T-helper 17 cell (primary cell): ENCODE results near the gene CCDC185. TPM values are rescaled to one million over a fixed set of nuclear protein-coding genes. Genes with fewer than 3 reads are reported as not detected.

Source experiments
- ATAC-seq: fragments of 150-1000 bp; cut with Tn5 transposase; 2 replicates; pipeline ENCODE4 v1.10.0; 2021; ENCODE audit warnings: mild to moderate bottlenecking, moderate library complexity
- DNase-seq, 3 donors: peaks; one replicate each; pipeline versions ENCODE4 v3.0.0 to v3.0.0-alpha.2; 2020 to 2021
- H3K9me3 ChIP-seq: one replicate; pipeline ENCODE4 v1.7.0; 2013; ENCODE audit warnings: low read length, mild to moderate bottlenecking; ENCODE audit not compliant: control insufficient read depth, poor library complexity, severe bottlenecking
- H3K27ac Mint-ChIP-seq: one replicate; pipeline ENCODE4 v1.8.0; 2022; ENCODE audit warnings: mild to moderate bottlenecking, moderate library complexity, mixed read lengths
- H3K27me3 Mint-ChIP-seq: one replicate; pipeline ENCODE4 v1.8.0; 2022; ENCODE audit warnings: mixed read lengths
- H3K36me3 Mint-ChIP-seq: one replicate; pipeline ENCODE4 v1.8.0; 2022; ENCODE audit warnings: low read depth, mixed read lengths
- H3K4me1 Mint-ChIP-seq: one replicate; pipeline ENCODE4 v1.8.0; 2022; ENCODE audit warnings: mild to moderate bottlenecking, mixed read lengths
- H3K4me3 Mint-ChIP-seq: one replicate; pipeline ENCODE4 v1.8.0; 2022; ENCODE audit warnings: mild to moderate bottlenecking, moderate library complexity, mixed read lengths
- total RNA-seq, 4 donors: library from RNA in 2 of 4; stranded (reverse) in 2 of 4; gene quantifications; one replicate each; pipeline ENCODE4 v1.2.3 and lab custom pipeline; 2022 to 2026

Gene CCDC185
- total RNA-seq, 2 donors from 2014 or later: not detected

- no peak overlapping the region for H3K27ac Mint-ChIP-seq
- H3K36me3 Mint-ChIP-seq: no peaks in the 10 kb centered on the region
- DNase-seq (no peak), ATAC-seq (no peak)
- no peaks in the 10 kb centered on the region for H3K9me3 ChIP-seq
- peaks cover 10% of the 10 kb centered on the region for H3K4me1 Mint-ChIP-seq
- no peak overlapping the region for H3K4me3 Mint-ChIP-seq
- no peaks in the 10 kb centered on the region for H3K27me3 Mint-ChIP-seq
Observed at GRCh38 chr1:223403184-223403815, 10.1 kb downstream of the CCDC185 start.

- no peak for DNase-seq
- ATAC-seq: peak; percentile 47
- H3K9me3 ChIP-seq: no peaks in the 10 kb centered on the region
- Mint-ChIP-seq H3K36me3 (no peaks in the 10 kb centered on the region), H3K4me3 (no peak overlapping the region), H3K27ac (no peak overlapping the region), H3K27me3 (no peaks in the 10 kb centered on the region), H3K4me1 (peaks cover 10% of the 10 kb centered on the region)
Observed at GRCh38 chr1:223405507-223405906, 12.3 kb downstream of the CCDC185 start.

GRCh38 chr1:223410036-223410435, 16.8 kb downstream of the CCDC185 start:
- peaks cover 10% of the 10 kb centered on the region for H3K27me3 Mint-ChIP-seq
- DNase-seq: no peak

GRCh38 chr1:223411309-223411708, 18.1 kb downstream of the CCDC185 start:
- Mint-ChIP-seq H3K36me3 (no peaks in the 10 kb centered on the region), H3K27me3 (peaks cover 10% of the 10 kb centered on the region), H3K4me3 (no peak overlapping the region), H3K27ac (no peak overlapping the region), H3K4me1 (no peaks in the 10 kb centered on the region)
- no peaks in the 10 kb centered on the region for H3K9me3 ChIP-seq
- DNase-seq (no peak), ATAC-seq (no peak)

More at GRCh38 chr1:223410036-223410435, 16.8 kb downstream of the CCDC185 start:
- H3K4me3 Mint-ChIP-seq: no peak overlapping the region
- no peaks in the 10 kb centered on the region for H3K36me3 Mint-ChIP-seq
- H3K4me1 Mint-ChIP-seq: peaks cover 7% of the 10 kb centered on the region
- H3K9me3 ChIP-seq: no peaks in the 10 kb centered on the region
- no peak for ATAC-seq
- H3K27ac Mint-ChIP-seq: no peak overlapping the region

- Mint-ChIP-seq H3K27ac (no peak overlapping the region), H3K4me3 (no peak overlapping the region), H3K27me3 (peaks cover 10% of the 10 kb centered on the region), H3K4me1 (no peaks in the 10 kb centered on the region), H3K36me3 (no peaks in the 10 kb centered on the region)
- no peaks in the 10 kb centered on the region for H3K9me3 ChIP-seq
- no peak for DNase-seq
- no peak for ATAC-seq
Observed at GRCh38 chr1:223411710-223412109, 18.5 kb downstream of the CCDC185 start.

GRCh38 chr1:223413216-223413615, 20.0 kb downstream of the CCDC185 start:
- H3K9me3 ChIP-seq: no peaks in the 10 kb centered on the region
- Mint-ChIP-seq H3K36me3 (no peaks in the 10 kb centered on the region), H3K4me3 (no peak overlapping the region), H3K27me3 (peaks cover 10% of the 10 kb centered on the region), H3K4me1 (no peaks in the 10 kb centered on the region), H3K27ac (no peak overlapping the region)
- DNase-seq (no peak), ATAC-seq (no peak)

GRCh38 chr1:223417444-223417843, 24.2 kb downstream of the CCDC185 start:
- H3K36me3 Mint-ChIP-seq: no peaks in the 10 kb centered on the region
- no peaks in the 10 kb centered on the region for H3K9me3 ChIP-seq
- H3K4me3 Mint-ChIP-seq: no peak overlapping the region
- H3K4me1 Mint-ChIP-seq: peaks cover 2% of the 10 kb centered on the region
- no peak overlapping the region for H3K27ac Mint-ChIP-seq
- ATAC-seq (no peak), DNase-seq (no peak)
- H3K27me3 Mint-ChIP-seq: peaks cover 5% of the 10 kb centered on the region

GRCh38 chr1:223417903-223418663, 24.9 kb downstream of the CCDC185 start:
- no peaks in the 10 kb centered on the region for H3K9me3 ChIP-seq
- Mint-ChIP-seq H3K27me3 (peaks cover 5% of the 10 kb centered on the region), H3K4me3 (no peak overlapping the region), H3K4me1 (peaks cover 2% of the 10 kb centered on the region), H3K36me3 (no peaks in the 10 kb centered on the region), H3K27ac (no peak overlapping the region)
- DNase-seq: no peak
- ATAC-seq: no peak

GRCh38 chr1:223419115-223419514, 25.9 kb downstream of the CCDC185 start:
- Mint-ChIP-seq H3K4me1 (peaks cover 2% of the 10 kb centered on the region), H3K36me3 (no peaks in the 10 kb centered on the region), H3K27ac (no peak overlapping the region), H3K27me3 (peaks cover 1% of the 10 kb centered on the region), H3K4me3 (no peak overlapping the region)
- DNase-seq (no peak), ATAC-seq (no peak)
- H3K9me3 ChIP-seq: no peaks in the 10 kb centered on the region

GRCh38 chr1:223419561-223419960, 26.3 kb downstream of the CCDC185 start:
- DNase-seq (no peak), ATAC-seq (no peak)
- Mint-ChIP-seq H3K27me3 (no peaks in the 10 kb centered on the region), H3K27ac (no peak overlapping the region), H3K4me1 (peaks cover 2% of the 10 kb centered on the region), H3K4me3 (no peak overlapping the region), H3K36me3 (no peaks in the 10 kb centered on the region)
- H3K9me3 ChIP-seq: no peaks in the 10 kb centered on the region

- no peak for ATAC-seq
- no peaks in the 10 kb centered on the region for H3K27me3 Mint-ChIP-seq
- no peaks in the 10 kb centered on the region for H3K36me3 Mint-ChIP-seq
- H3K27ac Mint-ChIP-seq: no peak overlapping the region
- H3K4me1 Mint-ChIP-seq: peaks cover 2% of the 10 kb centered on the region
- no peaks in the 10 kb centered on the region for H3K9me3 ChIP-seq
- DNase-seq: no peak
- H3K4me3 Mint-ChIP-seq: no peak overlapping the region
Observed at GRCh38 chr1:223421025-223421424, 27.8 kb downstream of the CCDC185 start.

- Mint-ChIP-seq H3K27ac (no peak overlapping the region), H3K4me3 (no peak overlapping the region), H3K27me3 (no peaks in the 10 kb centered on the region), H3K4me1 (peaks cover 4% of the 10 kb centered on the region), H3K36me3 (no peaks in the 10 kb centered on the region)
- DNase-seq (no peak), ATAC-seq (no peak)
- H3K9me3 ChIP-seq: no peaks in the 10 kb centered on the region
Observed at GRCh38 chr1:223421676-223422075, 28.5 kb downstream of the CCDC185 start.

- ATAC-seq: no peak
- peaks cover 12% of the 10 kb centered on the region for H3K4me1 Mint-ChIP-seq
- no peaks in the 10 kb centered on the region for H3K27me3 Mint-ChIP-seq
Observed at GRCh38 chr1:223422911-223423310, 29.7 kb downstream of the CCDC185 start.

More at GRCh38 chr1:223422911-223423310, 29.7 kb downstream of the CCDC185 start:
- H3K9me3 ChIP-seq: no peaks in the 10 kb centered on the region
- DNase-seq: no peak
- H3K36me3 Mint-ChIP-seq: no peaks in the 10 kb centered on the region
- H3K27ac Mint-ChIP-seq: no peak overlapping the region
- no peak overlapping the region for H3K4me3 Mint-ChIP-seq
